DND-41 (cell line): ENCODE results near the gene MYOM1.
"Not testable (repeated sequence)": the region's sequence is repeated elsewhere in the genome, so short reads cannot be mapped to it uniquely, and the experiment has no call there.

Experiments used
- ATAC-seq: fragments of 200-7000 bp; cut with Tn5 transposase; 3 replicates; pipeline ENCODE4 v1.9.1; 2021; ENCODE audit warnings: low read depth; ENCODE audit not compliant: insufficient read depth
- DNase-seq: peaks from one replicate; pipeline ENCODE4 v3.0.0-alpha.2; 2020
- H2AFZ ChIP-seq: 2 replicates; pipeline ENCODE4 v1.6.0; 2012; ENCODE audit warnings: low read depth, low read length
- H3K27ac ChIP-seq: 2 replicates; pipeline ENCODE4 v1.5.1; 2012; ENCODE audit warnings: low read length, inconsistent platforms
- H3K27me3 ChIP-seq: fragments of 200-600 bp; sonication (generic); 2 replicates; pipeline ENCODE4 v1.6.0; 2012; ENCODE audit warnings: low read length, mild to moderate bottlenecking, inconsistent platforms; ENCODE audit not compliant: insufficient read depth, poor library complexity
- H3K36me3 ChIP-seq: 2 replicates; pipeline ENCODE4 v1.5.1; 2012; ENCODE audit warnings: low read length, inconsistent platforms; ENCODE audit not compliant: insufficient read depth
- H3K4me1 ChIP-seq: 2 replicates; pipeline ENCODE4 v1.5.1; 2012; ENCODE audit warnings: mild to moderate bottlenecking, low read length; ENCODE audit not compliant: insufficient read depth
- H3K4me2 ChIP-seq: 2 replicates; pipeline ENCODE4 v1.6.0; 2012; ENCODE audit warnings: mild to moderate bottlenecking, moderate library complexity, low read length, inconsistent platforms; ENCODE audit not compliant: insufficient read depth
- H3K4me3 ChIP-seq, 2 experiments: fragments of 200-600 bp in 1 of 2; shearing (Covaris generic) in 1 of 2; 2 replicates each; pipeline ENCODE4 v1.5.1; 2012 to 2016; ENCODE audit warnings: inconsistent platforms in 2 of 2, low read length in 2 of 2, mild to moderate bottlenecking in 2 of 2, low read depth in 1 of 2, moderate library complexity in 1 of 2
- H3K79me2 ChIP-seq: 2 replicates; pipeline ENCODE4 v1.6.0; 2012; ENCODE audit warnings: low read length, inconsistent platforms; ENCODE audit not compliant: insufficient read depth
- H3K9ac ChIP-seq: 2 replicates; pipeline ENCODE4 v1.6.0; 2012; ENCODE audit warnings: low read depth, mild to moderate bottlenecking, inconsistent platforms, low read length, moderate library complexity
- H3K9me3 ChIP-seq: 2 replicates; pipeline ENCODE4 v1.5.1; 2012; ENCODE audit warnings: low read length, moderate library complexity, mild to moderate bottlenecking, inconsistent platforms; ENCODE audit not compliant: insufficient read depth, severe bottlenecking
- H4K20me1 ChIP-seq: 2 replicates; pipeline ENCODE4 v1.6.0; 2012; ENCODE audit warnings: low read length; ENCODE audit not compliant: insufficient read depth
- EZH2 ChIP-seq: IDR thresholded peaks from 3 replicates; pipeline ENCODE4 v1.6.1; 2012; ENCODE audit warnings: borderline replicate concordance, low read depth, mild to moderate bottlenecking, moderate library complexity, low read length, inconsistent platforms; ENCODE audit not compliant: severe bottlenecking
- TF ChIP-seq, protein P1 (sequence below): IDR thresholded peaks from 2 replicates; pipeline ENCODE4 v1.5.1; 2012; ENCODE audit warnings: borderline replicate concordance, low read length, moderate library complexity, mild to moderate bottlenecking; ENCODE audit not compliant: poor library complexity, severe bottlenecking; ENCODE audit errors: extremely low read depth

The MYOM1 gene

GRCh38 chr18:3079653-3080052 is 140.1 kb downstream of the MYOM1 start:
- Histone ChIP-seq H3K27me3 (no peaks in the 10 kb centered on the region), H3K36me3 (no peaks in the 10 kb centered on the region), H3K4me2 (no peak overlapping the region), H3K79me2 (no peaks in the 10 kb centered on the region), H3K9me3 (no peaks in the 10 kb centered on the region), H2AFZ (no peak overlapping the region), H3K27ac (no peak overlapping the region), H4K20me1 (no peaks in the 10 kb centered on the region), H3K4me3 (no peak overlapping the region), H3K4me1 (no peaks in the 10 kb centered on the region), H3K9ac (no peak overlapping the region)
- no peak for DNase-seq
- no peak for ATAC-seq
- no peak for TF ChIP-seq EZH2
- TF ChIP-seq, protein P1, sequence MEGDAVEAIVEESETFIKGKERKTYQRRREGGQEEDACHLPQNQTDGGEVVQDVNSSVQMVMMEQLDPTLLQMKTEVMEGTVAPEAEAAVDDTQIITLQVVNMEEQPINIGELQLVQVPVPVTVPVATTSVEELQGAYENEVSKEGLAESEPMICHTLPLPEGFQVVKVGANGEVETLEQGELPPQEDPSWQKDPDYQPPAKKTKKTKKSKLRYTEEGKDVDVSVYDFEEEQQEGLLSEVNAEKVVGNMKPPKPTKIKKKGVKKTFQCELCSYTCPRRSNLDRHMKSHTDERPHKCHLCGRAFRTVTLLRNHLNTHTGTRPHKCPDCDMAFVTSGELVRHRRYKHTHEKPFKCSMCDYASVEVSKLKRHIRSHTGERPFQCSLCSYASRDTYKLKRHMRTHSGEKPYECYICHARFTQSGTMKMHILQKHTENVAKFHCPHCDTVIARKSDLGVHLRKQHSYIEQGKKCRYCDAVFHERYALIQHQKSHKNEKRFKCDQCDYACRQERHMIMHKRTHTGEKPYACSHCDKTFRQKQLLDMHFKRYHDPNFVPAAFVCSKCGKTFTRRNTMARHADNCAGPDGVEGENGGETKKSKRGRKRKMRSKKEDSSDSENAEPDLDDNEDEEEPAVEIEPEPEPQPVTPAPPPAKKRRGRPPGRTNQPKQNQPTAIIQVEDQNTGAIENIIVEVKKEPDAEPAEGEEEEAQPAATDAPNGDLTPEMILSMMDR, result no peak

DNA sequence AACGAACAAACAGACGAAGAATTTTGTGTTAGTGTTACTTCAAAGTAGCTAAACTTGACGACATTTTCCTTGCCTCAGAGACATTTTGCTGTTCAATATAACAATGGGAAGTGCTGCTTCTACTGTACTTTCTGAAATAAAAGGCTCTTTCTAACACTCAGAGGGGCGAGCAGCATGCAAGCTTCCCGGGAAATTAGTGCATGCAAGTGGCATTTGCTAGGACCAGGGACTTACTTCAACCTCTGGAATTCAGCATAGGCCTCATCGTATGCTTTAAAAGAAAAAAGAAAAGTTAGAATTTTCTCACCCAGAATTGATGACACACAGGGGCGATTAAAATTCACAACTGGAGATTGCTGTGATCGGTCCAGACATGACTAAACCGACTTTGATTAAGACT is 144.3 kb downstream of the MYOM1 start:
- Histone ChIP-seq H3K4me1 (no peaks in the 10 kb centered on the region), H2AFZ (no peak overlapping the region), H3K27me3 (no peaks in the 10 kb centered on the region), H3K36me3 (no peaks in the 10 kb centered on the region), H3K9ac (no peak overlapping the region), H3K4me2 (no peak overlapping the region), H4K20me1 (no peaks in the 10 kb centered on the region), H3K27ac (no peak overlapping the region), H3K79me2 (no peaks in the 10 kb centered on the region), H3K4me3 (no peak overlapping the region), H3K9me3 (no peaks in the 10 kb centered on the region)
- TF ChIP-seq, protein P1, result no peak
- TF ChIP-seq EZH2, result no peak
- ATAC-seq (no peak), DNase-seq (no peak)

DNA sequence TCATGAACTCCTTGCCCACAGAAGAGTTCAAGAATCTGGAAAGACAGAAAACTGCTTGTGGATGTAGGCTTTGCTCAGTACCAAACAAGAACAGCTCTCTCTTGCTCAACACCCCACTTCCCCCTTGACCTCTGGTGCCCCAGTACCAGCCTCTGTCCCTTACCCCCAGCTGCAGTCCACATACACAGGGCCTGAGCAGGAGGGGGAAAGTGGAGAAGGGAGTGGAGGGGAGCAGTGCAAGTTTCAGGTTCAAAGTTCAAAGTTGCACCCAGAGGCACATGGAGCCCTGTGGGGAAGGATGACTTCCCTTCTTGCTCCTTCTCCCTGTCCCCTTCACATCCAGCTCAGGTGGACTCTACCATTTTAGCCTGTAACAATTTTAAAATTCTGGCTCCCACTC is 145.7 kb downstream of the MYOM1 start:
- no peak for TF ChIP-seq EZH2
- TF ChIP-seq, protein P1, result no peak
- Histone ChIP-seq H4K20me1 (no peaks in the 10 kb centered on the region), H3K27ac (no peak overlapping the region), H3K79me2 (no peaks in the 10 kb centered on the region), H3K4me2 (no peak overlapping the region), H3K4me1 (no peaks in the 10 kb centered on the region), H3K27me3 (no peaks in the 10 kb centered on the region), H2AFZ (no peak overlapping the region), H3K36me3 (no peaks in the 10 kb centered on the region), H3K9ac (no peak overlapping the region), H3K9me3 (no peaks in the 10 kb centered on the region), H3K4me3 (no peak overlapping the region)
- ATAC-seq (no peak), DNase-seq (no peak)

DNA sequence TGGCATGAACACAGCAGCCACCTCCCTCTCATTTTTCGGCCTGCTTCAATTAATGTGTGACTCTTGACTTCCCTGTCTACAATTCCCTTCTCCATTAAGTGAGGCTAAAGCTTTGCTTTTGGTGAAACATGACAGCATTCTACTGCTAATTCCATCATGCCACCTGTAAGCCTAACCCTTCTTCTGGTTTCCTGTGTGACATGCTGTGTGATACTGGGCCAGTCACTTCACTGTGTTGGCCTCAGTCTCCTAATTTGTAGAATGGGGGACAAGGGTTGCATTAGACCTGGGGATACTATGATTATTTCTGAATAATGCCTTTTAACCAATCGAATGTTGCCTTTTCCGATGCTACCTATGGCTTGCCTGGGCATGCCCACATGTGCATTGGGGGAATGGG is 146.4 kb downstream of the MYOM1 start:
- H3K36me3 ChIP-seq, H3K4me3 ChIP-seq, H3K4me2 ChIP-seq, H3K9ac ChIP-seq, H3K9me3 ChIP-seq, H3K4me1 ChIP-seq, DNase-seq, H3K79me2 ChIP-seq, H2AFZ ChIP-seq, ATAC-seq, H3K27me3 ChIP-seq, H4K20me1 ChIP-seq, H3K27ac ChIP-seq: not testable (repeated sequence)
